Mucosa of stomach (tissue), 1 donor: ENCODE measurements around the gene BRSK2.

Source experiments
- H3K27me3 ChIP-seq: one replicate; pipeline ENCODE4 v1.7.0; 2013; ENCODE audit warnings: mild to moderate bottlenecking, low read length; ENCODE audit not compliant: control insufficient read depth, insufficient read depth
- H3K36me3 ChIP-seq: one replicate; pipeline ENCODE4 v1.7.0; 2013; ENCODE audit warnings: low read length; ENCODE audit not compliant: control insufficient read depth, insufficient read depth
- H3K4me1 ChIP-seq: one replicate; pipeline ENCODE4 v1.7.0; 2013; ENCODE audit warnings: mild to moderate bottlenecking, low read length; ENCODE audit not compliant: control insufficient read depth, insufficient read depth
- H3K4me3 ChIP-seq: one replicate; pipeline ENCODE4 v1.7.0; 2013; ENCODE audit warnings: low read length
- H3K9ac ChIP-seq: one replicate; pipeline ENCODE4 v1.7.0; 2013; ENCODE audit warnings: mild to moderate bottlenecking, low read length, moderate library complexity
- H3K9me3 ChIP-seq: one replicate; pipeline ENCODE4 v1.7.0; 2013; ENCODE audit warnings: mild to moderate bottlenecking, low read length, moderate library complexity; ENCODE audit not compliant: control insufficient read depth
- donor health status: Pancreatic carcinoma.

BRSK2 gene

DNA sequence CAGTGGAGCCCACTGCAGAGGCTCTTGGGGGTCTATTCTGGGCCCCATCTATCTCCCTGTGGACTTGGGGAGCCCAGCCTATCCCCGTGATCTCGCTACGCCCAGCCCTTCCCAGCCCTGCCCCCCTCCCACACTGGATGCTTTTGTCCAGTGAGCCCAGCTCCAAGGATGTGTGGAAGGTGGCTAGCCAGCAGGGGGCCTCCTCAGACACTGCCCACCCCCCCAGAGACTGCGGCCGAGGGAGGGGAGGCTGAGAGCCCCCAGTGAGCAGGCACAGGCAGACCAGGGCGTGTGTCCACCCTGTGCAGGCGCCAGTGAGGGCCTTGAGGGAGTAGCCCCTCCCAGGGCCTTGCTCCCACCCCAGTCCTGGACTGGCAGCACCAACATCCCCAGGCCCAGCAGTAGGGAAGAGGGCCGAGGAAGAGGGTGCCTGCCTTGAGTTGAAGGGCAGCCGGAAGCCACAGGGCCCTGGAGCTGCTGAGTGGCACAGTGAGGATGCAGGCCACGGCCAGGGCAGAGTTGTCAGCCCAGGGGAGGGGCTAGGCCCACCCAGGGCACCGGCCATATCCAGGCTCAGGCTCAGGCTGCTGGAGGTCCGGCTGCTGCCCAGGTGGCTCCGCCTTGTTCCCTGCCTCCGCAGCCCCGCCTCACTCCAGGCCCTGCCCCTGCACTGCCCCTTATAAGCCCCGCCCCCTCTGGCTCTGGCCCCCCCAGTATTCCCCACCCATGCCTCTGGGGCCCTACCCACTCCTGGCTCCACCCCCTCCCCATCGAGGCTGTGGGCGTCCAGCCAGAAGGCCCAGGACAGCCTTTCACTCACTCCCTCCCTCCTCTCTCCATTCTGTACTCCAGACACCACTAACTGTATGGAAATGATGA lies 68.8 kb downstream of the BRSK2 start:
- Histone ChIP-seq H3K27me3 (peaks cover 7% of the 10 kb centered on the region), H3K9ac (no peak overlapping the region), H3K4me1 (peaks cover 18% of the 10 kb centered on the region)

DNA sequence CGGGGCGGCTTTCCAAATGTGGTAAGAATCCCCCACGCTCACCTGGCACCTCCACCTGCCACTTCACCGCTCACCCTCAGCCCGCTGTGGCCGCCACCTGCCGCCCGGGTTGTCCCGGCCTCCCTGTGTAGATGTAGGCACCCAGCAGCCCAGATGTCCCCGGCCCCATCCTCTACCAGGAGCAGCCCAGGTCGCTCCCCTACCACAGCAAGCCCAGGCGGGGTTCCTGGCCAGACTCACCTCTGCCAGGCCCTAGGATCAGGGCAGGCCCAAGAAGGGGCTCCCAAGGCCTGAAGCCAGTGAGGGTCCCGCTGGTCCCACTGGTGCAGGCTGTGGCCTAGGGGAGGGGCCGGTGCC lies 69.5 kb downstream of the BRSK2 start:
- Histone ChIP-seq H3K9ac (no peak overlapping the region), H3K9me3 (no peaks in the 10 kb centered on the region), H3K4me1 (peaks cover 18% of the 10 kb centered on the region), H3K27me3 (peaks cover 3% of the 10 kb centered on the region), H3K36me3 (no peaks in the 10 kb centered on the region), H3K4me3 (no peak overlapping the region)

More for the DNA sequence above, 68.8 kb downstream of the BRSK2 start:
- Histone ChIP-seq H3K9me3 (no peaks in the 10 kb centered on the region), H3K36me3 (no peaks in the 10 kb centered on the region), H3K4me3 (no peak overlapping the region)

DNA sequence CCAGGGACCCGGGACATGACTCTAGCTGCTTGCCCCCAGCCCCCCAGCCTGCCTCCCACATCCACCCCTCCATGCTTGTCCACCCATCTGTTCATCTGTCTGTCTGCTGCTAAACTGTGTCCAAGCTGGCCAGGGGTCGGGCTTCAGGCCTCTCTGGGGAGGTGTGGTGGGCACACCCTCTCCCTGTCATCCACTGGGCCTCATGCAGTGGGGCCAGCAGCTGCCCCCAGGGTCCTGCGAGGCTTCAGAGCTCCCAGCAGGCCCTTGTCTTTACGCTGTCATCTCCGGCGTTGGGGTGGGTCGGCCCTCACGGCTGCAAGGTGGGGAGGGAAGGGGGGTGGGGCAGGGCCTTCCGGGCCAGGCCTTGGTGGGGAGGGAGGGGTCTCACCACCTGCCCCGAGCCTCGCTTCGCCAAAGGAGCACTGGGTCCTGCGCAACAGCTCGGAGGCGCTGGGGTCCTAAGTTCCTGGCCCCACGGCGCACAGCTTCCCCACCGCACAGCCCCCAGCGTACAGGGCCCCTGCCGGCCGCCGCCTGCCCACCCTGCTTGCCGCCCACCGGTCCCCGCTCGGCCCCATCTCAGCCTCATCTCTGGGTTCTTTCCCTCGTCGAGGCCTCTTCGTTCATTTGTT lies 70.1 kb downstream of the BRSK2 start:
- Histone ChIP-seq H3K27me3 (peaks cover 3% of the 10 kb centered on the region), H3K9ac (no peak overlapping the region), H3K4me1 (peaks cover 18% of the 10 kb centered on the region), H3K36me3 (no peaks in the 10 kb centered on the region), H3K9me3 (no peaks in the 10 kb centered on the region), H3K4me3 (no peak overlapping the region)

DNA sequence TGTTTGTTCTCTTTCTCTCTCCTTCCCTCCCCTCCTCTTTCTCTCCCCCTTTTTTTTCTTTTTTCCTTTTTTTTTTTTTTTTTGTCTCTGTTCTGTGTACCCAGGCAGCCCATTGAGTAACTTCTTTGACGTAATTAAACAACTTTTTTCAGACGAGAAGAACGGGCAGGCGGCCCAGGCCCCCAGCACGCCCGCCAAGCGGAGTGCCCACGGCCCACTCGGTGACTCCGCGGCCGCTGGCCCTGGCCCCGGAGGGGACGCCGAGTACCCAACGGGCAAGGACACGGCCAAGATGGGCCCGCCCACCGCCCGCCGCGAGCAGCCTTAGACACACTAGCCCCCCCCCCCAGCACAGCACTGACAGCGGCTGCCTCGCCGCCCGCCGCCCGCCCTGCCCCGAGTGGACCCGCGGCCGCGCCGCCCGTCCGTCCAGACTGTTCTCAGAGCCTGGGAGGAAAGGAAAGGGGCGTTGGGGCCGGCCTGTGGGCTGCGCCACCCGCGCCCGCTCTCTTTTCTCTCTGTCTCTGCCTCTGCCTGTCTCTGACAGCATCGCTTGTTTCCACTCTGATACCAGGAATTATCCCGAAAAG lies 70.8 kb downstream of the BRSK2 start:
- H3K4me1 ChIP-seq, result peaks cover 18% of the 10 kb centered on the region

DNA sequence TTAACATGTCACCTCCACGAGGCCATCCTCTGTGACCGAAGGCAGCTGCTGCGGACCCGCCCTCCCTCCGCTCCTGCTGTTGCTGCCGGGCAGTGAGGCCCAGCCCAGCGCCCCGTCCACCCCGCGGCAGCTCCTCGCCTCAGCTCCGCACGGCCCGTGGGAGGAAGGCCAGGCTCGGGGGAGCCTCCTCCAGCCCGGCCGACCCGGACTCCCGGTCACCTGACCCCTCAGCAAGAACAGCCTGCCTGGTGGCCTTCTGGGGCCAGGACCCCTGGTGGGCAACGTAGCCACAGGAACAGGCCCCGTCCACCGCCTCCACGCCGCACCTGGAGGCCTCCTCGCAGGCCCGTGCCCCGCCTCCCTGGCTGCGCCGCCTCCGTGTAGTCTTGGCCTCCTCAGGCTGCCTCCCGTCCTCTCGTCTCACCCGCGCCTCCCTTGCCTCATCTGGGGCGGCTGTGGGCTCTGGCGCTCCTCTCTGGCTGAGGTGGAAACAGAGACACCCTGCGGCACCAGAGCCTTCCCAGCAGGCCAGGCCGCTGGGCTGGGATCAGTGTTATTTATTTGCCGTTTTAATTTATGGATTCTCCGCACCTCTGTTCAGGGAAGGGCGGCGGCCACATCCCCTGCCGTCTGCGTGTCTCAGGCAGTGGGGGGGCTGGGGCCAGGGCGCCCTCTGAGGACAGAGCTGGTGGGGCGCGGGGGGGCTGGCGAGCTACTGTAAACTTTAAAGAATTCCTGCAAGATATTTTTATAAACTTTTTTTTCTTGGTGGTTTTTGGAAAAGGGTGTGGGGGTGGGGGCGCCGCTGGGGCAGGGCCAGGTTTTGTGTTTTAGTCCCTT lies 71.5 kb downstream of the BRSK2 start:
- H3K27me3 ChIP-seq, result peaks cover 3% of the 10 kb centered on the region
- H3K4me1 ChIP-seq, result peaks cover 12% of the 10 kb centered on the region
- H3K36me3 ChIP-seq, result no peaks in the 10 kb centered on the region
- H3K9ac ChIP-seq, result no peak overlapping the region
- no peak overlapping the region for H3K4me3 ChIP-seq
- H3K9me3 ChIP-seq, result no peaks in the 10 kb centered on the region

More for the DNA sequence above, 70.8 kb downstream of the BRSK2 start:
- Histone ChIP-seq H3K27me3 (peaks cover 3% of the 10 kb centered on the region), H3K9ac (no peak overlapping the region), H3K9me3 (no peaks in the 10 kb centered on the region), H3K36me3 (no peaks in the 10 kb centered on the region), H3K4me3 (no peak overlapping the region)

DNA sequence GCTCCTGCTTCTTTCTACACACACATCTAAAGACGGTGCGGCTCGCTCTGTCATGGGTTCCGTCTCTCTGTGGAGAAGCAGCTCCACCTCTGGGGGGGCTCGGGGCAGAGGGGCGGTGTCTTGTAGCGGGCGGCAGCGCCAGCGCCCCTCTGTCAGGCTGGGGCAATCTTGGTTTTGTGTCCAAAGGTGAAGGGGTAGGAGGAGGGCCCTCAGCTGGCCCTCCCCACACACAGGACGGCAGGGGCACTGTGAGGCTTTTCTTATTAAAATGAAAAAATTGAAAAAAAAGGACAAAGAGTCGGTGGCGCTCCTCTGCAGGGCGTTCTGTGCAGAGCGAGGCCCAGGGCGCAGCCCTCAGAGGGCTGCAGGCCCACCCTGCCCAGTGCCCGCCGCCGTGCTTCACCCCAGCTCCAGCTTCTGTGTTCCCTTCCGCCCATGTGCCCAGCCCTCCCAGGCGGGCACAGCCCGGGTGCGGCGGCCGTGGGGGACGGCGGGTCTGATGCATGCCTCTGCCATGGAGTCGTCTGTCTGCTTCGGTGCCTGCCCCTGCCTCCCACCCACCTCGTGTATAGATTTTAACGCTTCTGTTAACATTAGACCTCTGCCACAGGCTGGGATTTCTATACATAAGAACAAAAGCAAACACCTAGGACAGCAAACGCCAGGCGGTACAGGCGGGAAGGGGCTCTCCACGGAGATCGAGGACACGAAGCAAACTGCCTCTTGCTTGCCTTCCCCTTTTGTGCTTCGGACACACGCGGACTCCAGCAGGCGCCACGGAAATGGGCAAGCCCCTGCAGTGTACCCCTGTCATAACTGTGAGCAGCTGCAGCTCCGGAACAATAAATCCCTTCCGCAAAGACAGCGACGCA lies 72.3 kb downstream of the BRSK2 start:
- H3K9ac ChIP-seq, result no peak overlapping the region

DNA sequence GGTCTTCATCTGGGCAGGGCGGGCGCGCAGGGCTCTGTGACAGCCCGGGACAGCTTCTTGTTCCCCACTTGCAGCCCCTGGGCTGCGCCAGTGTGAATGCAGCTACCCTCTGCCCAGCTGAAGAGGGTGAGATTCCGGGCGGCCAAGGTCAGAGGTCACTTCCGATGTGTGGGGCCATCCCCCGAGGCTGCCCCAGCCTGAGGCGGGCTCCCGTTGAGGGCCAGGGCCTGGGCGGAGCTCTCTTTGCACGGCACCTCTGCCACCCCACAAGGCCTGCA lies 72.9 kb downstream of the BRSK2 start:
- Histone ChIP-seq H3K4me3 (no peak overlapping the region), H3K36me3 (no peaks in the 10 kb centered on the region), H3K4me1 (peaks cover 10% of the 10 kb centered on the region), H3K9ac (no peak overlapping the region), H3K27me3 (peaks cover 3% of the 10 kb centered on the region), H3K9me3 (no peaks in the 10 kb centered on the region)

More for the DNA sequence above, 72.3 kb downstream of the BRSK2 start:
- H3K36me3 ChIP-seq, result no peaks in the 10 kb centered on the region
- no peak overlapping the region for H3K4me3 ChIP-seq
- no peaks in the 10 kb centered on the region for H3K9me3 ChIP-seq
- peaks cover 3% of the 10 kb centered on the region for H3K27me3 ChIP-seq
- H3K4me1 ChIP-seq, result peaks cover 10% of the 10 kb centered on the region

DNA sequence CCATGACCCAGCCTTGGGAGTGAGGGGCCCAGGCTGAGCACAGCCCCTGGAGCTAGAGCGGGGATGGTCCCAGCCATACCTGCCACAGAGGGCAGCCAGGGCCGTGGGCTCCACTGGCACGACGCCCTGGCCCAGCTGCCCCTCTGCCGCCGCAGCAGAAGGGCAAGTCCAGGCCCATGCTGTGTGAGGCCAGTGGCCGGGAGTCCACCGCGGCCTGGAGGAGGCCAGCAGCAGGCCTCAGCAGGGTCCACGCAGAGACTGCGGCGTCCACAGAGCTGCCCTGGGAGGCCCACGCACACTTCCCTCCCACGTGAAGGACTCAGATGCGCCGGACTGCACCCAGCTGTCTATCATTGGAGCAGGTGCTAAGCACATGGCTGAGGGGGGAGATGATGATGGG lies 73.3 kb downstream of the BRSK2 start:
- H3K4me3 ChIP-seq, result no peak overlapping the region
- H3K27me3 ChIP-seq, result peaks cover 3% of the 10 kb centered on the region
- peaks cover 10% of the 10 kb centered on the region for H3K4me1 ChIP-seq
- H3K9me3 ChIP-seq, result no peaks in the 10 kb centered on the region
- H3K36me3 ChIP-seq, result no peaks in the 10 kb centered on the region
- no peak overlapping the region for H3K9ac ChIP-seq

DNA sequence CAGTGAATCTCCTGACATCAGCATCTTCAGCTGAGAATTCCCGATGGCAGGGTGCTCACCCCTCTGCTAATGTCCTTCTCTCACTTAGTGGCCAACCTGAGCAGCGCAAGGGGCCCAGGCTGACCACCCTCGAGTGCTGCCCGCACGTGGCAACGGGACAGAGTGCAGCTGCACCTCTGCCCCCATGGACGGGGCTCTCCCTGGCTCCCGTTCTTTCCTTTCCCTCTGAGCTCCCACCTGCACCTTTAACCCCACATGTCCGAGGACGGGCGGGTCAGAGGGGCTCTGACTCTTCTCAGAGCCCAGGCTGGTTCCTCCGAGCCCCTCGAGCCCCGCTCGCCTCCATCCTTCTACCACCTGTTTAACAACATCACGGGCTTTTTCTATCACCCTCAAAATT lies 77.0 kb downstream of the BRSK2 start:
- Histone ChIP-seq H3K9ac (no peak overlapping the region), H3K27me3 (no peaks in the 10 kb centered on the region), H3K9me3 (no peaks in the 10 kb centered on the region), H3K4me1 (no peaks in the 10 kb centered on the region), H3K4me3 (no peak overlapping the region), H3K36me3 (no peaks in the 10 kb centered on the region)

DNA sequence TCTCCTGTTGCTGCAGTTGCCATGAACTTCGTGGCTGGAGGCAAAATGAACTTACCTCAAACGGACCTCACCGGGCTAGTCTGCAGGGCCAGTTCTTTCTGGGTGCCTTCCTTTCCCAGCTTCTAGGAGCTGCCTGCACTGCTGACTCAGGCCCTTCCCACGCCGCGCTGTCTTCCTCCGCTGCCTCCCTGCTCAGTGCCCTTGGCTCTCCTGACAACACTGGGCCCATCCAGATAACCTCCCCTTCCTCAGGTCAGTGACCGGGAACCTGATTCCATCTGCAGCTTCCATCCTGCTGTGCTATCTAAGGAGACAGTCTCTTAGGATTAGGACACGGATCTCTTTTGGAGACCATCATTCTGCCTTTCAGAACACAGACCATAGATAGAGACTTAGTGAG lies 77.5 kb downstream of the BRSK2 start:
- Histone ChIP-seq H3K9ac (no peak overlapping the region), H3K9me3 (no peaks in the 10 kb centered on the region), H3K27me3 (no peaks in the 10 kb centered on the region), H3K4me1 (no peaks in the 10 kb centered on the region), H3K4me3 (no peak overlapping the region), H3K36me3 (no peaks in the 10 kb centered on the region)

DNA sequence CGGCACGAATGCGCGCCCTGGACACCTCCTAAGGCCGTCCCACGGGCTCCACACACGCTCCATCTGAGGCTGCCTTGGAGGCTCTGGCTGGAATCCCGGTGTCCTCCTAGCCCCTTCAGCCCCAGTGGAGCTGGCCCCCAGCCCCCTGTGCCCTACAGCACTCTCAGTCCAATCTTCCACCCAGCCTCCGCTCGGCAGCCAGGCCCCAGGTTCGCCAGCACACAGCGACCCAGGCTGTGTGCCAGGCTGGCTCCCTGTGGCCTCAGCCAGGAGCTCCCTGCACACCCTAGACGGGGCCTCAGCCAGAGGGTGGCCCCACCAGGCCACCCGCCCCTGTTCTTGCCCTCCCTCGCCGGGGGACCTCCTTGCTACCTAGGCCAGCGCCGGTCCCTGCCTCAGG lies 78.3 kb downstream of the BRSK2 start:
- no peaks in the 10 kb centered on the region for H3K36me3 ChIP-seq
- no peak overlapping the region for H3K9ac ChIP-seq
- H3K27me3 ChIP-seq, result no peaks in the 10 kb centered on the region
- H3K9me3 ChIP-seq, result no peaks in the 10 kb centered on the region
- H3K4me1 ChIP-seq, result no peaks in the 10 kb centered on the region
- H3K4me3 ChIP-seq, result no peak overlapping the region
